Measurements from ENCODE around the gene PLEKHG5. TPM values are rescaled to one million over a fixed set of nuclear protein-coding genes. Genes with fewer than 3 reads are reported as not detected.
"Not testable (repeated sequence)": the region's sequence is repeated elsewhere in the genome, so short reads cannot be mapped to it uniquely, and the experiment has no call there.

Gene PLEKHG5
- total RNA-seq, 1 experiment from 2014 or later, result 1.2 TPM

GRCh38 chr1:6502000-6502891, 10.8 kb upstream of the PLEKHG5 start:
- Histone ChIP-seq H3K27me3 (no peaks in the 10 kb centered on the region), H3K36me3 (no peaks in the 10 kb centered on the region), H3K9me3 (no peaks in the 10 kb centered on the region), H3K4me3 (no peak overlapping the region)
- DNase-seq, result no peak

GRCh38 chr1:6501279-6501813, 9.9 kb upstream of the PLEKHG5 start:
- Histone ChIP-seq H3K27me3 (no peaks in the 10 kb centered on the region), H3K4me3 (no peak overlapping the region), H3K36me3 (no peaks in the 10 kb centered on the region), H3K9me3 (no peaks in the 10 kb centered on the region)
- no peak for DNase-seq

- Histone ChIP-seq H3K9me3 (no peaks in the 10 kb centered on the region), H3K4me3 (no peak overlapping the region), H3K27me3 (no peaks in the 10 kb centered on the region), H3K36me3 (no peaks in the 10 kb centered on the region)
- DNase-seq, result no peak
Measured at GRCh38 chr1:6500544-6501278, 9.2 kb upstream of the PLEKHG5 start.

GRCh38 chr1:6499296-6499695, 7.8 kb upstream of the PLEKHG5 start:
- H3K36me3 ChIP-seq, result no peaks in the 10 kb centered on the region
- no peak for DNase-seq
- no peaks in the 10 kb centered on the region for H3K9me3 ChIP-seq
- H3K4me3 ChIP-seq, result no peak overlapping the region
- no peaks in the 10 kb centered on the region for H3K27me3 ChIP-seq

GRCh38 chr1:6498576-6499111, 7.2 kb upstream of the PLEKHG5 start:
- Histone ChIP-seq H3K4me3 (no peak overlapping the region), H3K9me3 (no peaks in the 10 kb centered on the region), H3K36me3 (no peaks in the 10 kb centered on the region), H3K27me3 (no peaks in the 10 kb centered on the region)
- DNase-seq, result no peak

- Histone ChIP-seq H3K4me3 (peak overlapping the region; percentile 50), H3K36me3 (no peaks in the 10 kb centered on the region), H3K9me3 (no peaks in the 10 kb centered on the region), H3K27me3 (no peaks in the 10 kb centered on the region)
- no peak for DNase-seq
Measured at GRCh38 chr1:6497867-6498575, 6.6 kb upstream of the PLEKHG5 start.

- Histone ChIP-seq H3K36me3 (no peaks in the 10 kb centered on the region), H3K9me3 (no peaks in the 10 kb centered on the region), H3K27me3 (no peaks in the 10 kb centered on the region), H3K4me3 (peak overlapping the region; percentile 50)
- peak; percentile 45 for DNase-seq
Measured at GRCh38 chr1:6497215-6497866, 5.9 kb upstream of the PLEKHG5 start.

GRCh38 chr1:6496890-6497214, 5.4 kb upstream of the PLEKHG5 start:
- H3K36me3 ChIP-seq, result no peaks in the 10 kb centered on the region
- H3K4me3 ChIP-seq, result peak overlapping the region; percentile 36
- DNase-seq, result no peak
- H3K9me3 ChIP-seq, result no peaks in the 10 kb centered on the region
- H3K27me3 ChIP-seq, result no peaks in the 10 kb centered on the region

- H3K27me3 ChIP-seq, result no peaks in the 10 kb centered on the region
- no peak for DNase-seq
- no peak overlapping the region; the same call in 1 of the 2 replicates for H3K4me3 ChIP-seq
- H3K9me3 ChIP-seq, result no peaks in the 10 kb centered on the region
- no peaks in the 10 kb centered on the region for H3K36me3 ChIP-seq
Measured at GRCh38 chr1:6496365-6496721, 4.9 kb upstream of the PLEKHG5 start.

GRCh38 chr1:6495540-6496364, 4.3 kb upstream of the PLEKHG5 start:
- no peaks in the 10 kb centered on the region for H3K27me3 ChIP-seq
- H3K36me3 ChIP-seq, result no peaks in the 10 kb centered on the region
- DNase-seq, result no peak
- no peak overlapping the region for H3K4me3 ChIP-seq
- H3K9me3 ChIP-seq, result no peaks in the 10 kb centered on the region

- Histone ChIP-seq H3K36me3 (no peaks in the 10 kb centered on the region), H3K9me3 (no peaks in the 10 kb centered on the region), H3K27me3 (no peaks in the 10 kb centered on the region), H3K4me3 (no peak overlapping the region)
- no peak for DNase-seq
Measured at GRCh38 chr1:6495041-6495441, 3.6 kb upstream of the PLEKHG5 start.

- H3K9me3 ChIP-seq, result no peaks in the 10 kb centered on the region
- no peak for DNase-seq
- no peak overlapping the region for H3K4me3 ChIP-seq
- H3K36me3 ChIP-seq, result no peaks in the 10 kb centered on the region
- no peaks in the 10 kb centered on the region for H3K27me3 ChIP-seq
Measured at GRCh38 chr1:6494627-6495026, 3.2 kb upstream of the PLEKHG5 start.

GRCh38 chr1:6493834-6494223, 2.4 kb upstream of the PLEKHG5 start:
- not testable (repeated sequence) for H3K36me3 ChIP-seq, H3K4me3 ChIP-seq, H3K9me3 ChIP-seq, H3K27me3 ChIP-seq, DNase-seq

- Histone ChIP-seq H3K36me3 (no peaks in the 10 kb centered on the region), H3K27me3 (no peaks in the 10 kb centered on the region), H3K9me3 (no peaks in the 10 kb centered on the region), H3K4me3 (no peak overlapping the region)
- no peak for DNase-seq
Measured at GRCh38 chr1:6491966-6492365, 499 bp upstream of the PLEKHG5 start.

- DNase-seq, result no peak
- Histone ChIP-seq H3K9me3 (no peaks in the 10 kb centered on the region), H3K27me3 (peaks cover 2% of the 10 kb centered on the region; the same call in 1 of the 2 replicates), H3K4me3 (no peak overlapping the region), H3K36me3 (no peaks in the 10 kb centered on the region)
Measured at GRCh38 chr1:6491081-6491449, 402 bp downstream of the PLEKHG5 start.

All from MG63 (cell line).